ENCODE results near the gene LSM4. TPM values are rescaled to one million over a fixed set of nuclear protein-coding genes. Genes with fewer than 3 reads are reported as not detected.

Gene LSM4
- total and polyA plus RNA-seq, 2 of the 13 experiments (the other 11 are each of a cell fraction or from before 2014, with no cell fraction given), result 65.8 to 166 TPM

- TF ChIP-seq LRRFIP1 (CRISPR knock-in tag; conservative IDR thresholded peaks at IDR 0.05), result no peak
- no peak for TF ChIP-seq EED (CRISPR knock-in tag; IDR thresholded peaks at IDR 0.05)
- peak; percentile 72 for TF ChIP-seq ZNF574 (CRISPR knock-in tag; IDR thresholded peaks at IDR 0.05)
- peak; percentile 94 for TF ChIP-seq ZBTB21 (CRISPR knock-in tag; IDR thresholded peaks at IDR 0.05)
- TF ChIP-seq ZBTB42 (CRISPR knock-in tag; IDR thresholded peaks at IDR 0.05), result no peak
- no peak for TF ChIP-seq ZSCAN5A (CRISPR knock-in tag; IDR thresholded peaks at IDR 0.05; ENCODE audit: borderline replicate concordance)
- TF ChIP-seq ARID3A (IDR thresholded peaks at IDR 0.05; ENCODE audit: low read depth, low read length), result no peak
- TF ChIP-seq ZNF891 (CRISPR knock-in tag; IDR thresholded peaks at IDR 0.05), result no peak
- TF ChIP-seq TAF1 (CRISPR knock-in tag; IDR thresholded peaks at IDR 0.05), result 0 out of 2 replicates have a peak, but pooled peaks have one; percentile 13
- TF ChIP-seq ZSCAN9 (CRISPR knock-in tag; IDR thresholded peaks at IDR 0.05; ENCODE audit: borderline replicate concordance), result no peak
- 0 out of 2 replicates have a peak, but pooled peaks have one; percentile 28 for TF ChIP-seq ZFY (CRISPR knock-in tag; IDR thresholded peaks at IDR 0.05)
- no peak for TF ChIP-seq SMARCE1 (IDR thresholded peaks at IDR 0.05; ENCODE audit: borderline replicate concordance)
- TF ChIP-seq MBD4 (IDR thresholded peaks at IDR 0.05; ENCODE audit: borderline replicate concordance, low read length), result no peak
- no peak for TF ChIP-seq ZNF777 (CRISPR knock-in tag; IDR thresholded peaks at IDR 0.05)
- no peak for TF ChIP-seq TERF1 (CRISPR knock-in tag; IDR thresholded peaks at IDR 0.05)
- no peak for TF ChIP-seq ZNF674 (CRISPR knock-in tag; IDR thresholded peaks at IDR 0.05; ENCODE audit: low read depth)
- peak; percentile 40 to 92; a peak in 3 of 4 replicates for TF ChIP-seq EP300 (IDR thresholded peaks at IDR 0.05; ENCODE audit: low read depth in 2 of 2, low read length in 2 of 2)
- peak; percentile 92 for TF ChIP-seq EP300 (CRISPR knock-in tag; IDR thresholded peaks at IDR 0.05; ENCODE audit: borderline replicate concordance)
Observed at GRCh38 chr19:18364826-18365528, 42.1 kb upstream of the LSM4 start (continued).
